Ovary (tissue), 9 donors: Measurements from ENCODE around the gene NPAS3. TPM values are rescaled to one million over a fixed set of nuclear protein-coding genes. Genes with fewer than 3 reads are reported as not detected.

Source experiments
- DNase-seq, 5 donors: peaks; one replicate each; pipeline ENCODE4 v3.0.0-alpha.2; 2019 to 2020
- H3K27ac ChIP-seq, 2 donors: fragments of 200-600 bp; one replicate each; pipeline versions ENCODE4 v1.5.1 to v1.8.0; 2019 to 2022
- H3K27me3 ChIP-seq: fragments of 200-600 bp; one replicate; pipeline ENCODE4 v1.8.0; 2022
- H3K36me3 ChIP-seq: fragments of 200-600 bp; sonication (generic); one replicate; pipeline ENCODE4 v1.5.1; 2019
- H3K4me1 ChIP-seq: one replicate; pipeline ENCODE4 v1.8.1; 2013; ENCODE audit warnings: mild to moderate bottlenecking, moderate library complexity; ENCODE audit not compliant: insufficient read depth
- H3K4me3 ChIP-seq: fragments of 200-600 bp; sonication (generic); one replicate; pipeline ENCODE4 v1.5.1; 2017
- H3K9me3 ChIP-seq, 2 donors: fragments of 200-600 bp in 1 of 2; sonication (generic) in 1 of 2; one replicate each; pipeline versions ENCODE4 v1.5.1 to v1.8.1; 2013 to 2019; ENCODE audit warnings: mild to moderate bottlenecking in 1 of 2, moderate library complexity in 1 of 2
- CTCF ChIP-seq, 3 donors: fragments of 450-650 bp in 2 of 3; fragments of 200-600 bp in 1 of 3; IDR thresholded peaks; one replicate each; pipeline versions ENCODE4 v1.5.1 to v1.8.0; 2016 to 2022; ENCODE audit warnings: antibody characterized with exemption in 3 of 3, mild to moderate bottlenecking in 1 of 3
- EP300 ChIP-seq: sonication (generic); formaldehyde crosslinking; IDR thresholded peaks from one replicate; pipeline ENCODE4 v1.6.1; 2017; ENCODE audit warnings: antibody characterized with exemption
- POLR2A ChIP-seq: fragments of 450-650 bp; IDR thresholded peaks from one replicate; pipeline ENCODE4 v1.6.1; 2017; ENCODE audit warnings: antibody characterized with exemption, mild to moderate bottlenecking, moderate library complexity
- WGBS, 3 donors: extraction: QIAGEN DNeasy Blood & Tissue Kit in 1 of 3; methylation state at CpG; one replicate each; pipeline versions ENCODE4 v1.1.5 to v1.1.7; 2013 to 2017; 5-methylcytosine and 5-hydroxymethylcytosine counted together
- intact Hi-C, 4 donors: fragments of 100-400 bp; cut with DNase I; formaldehyde crosslinking; loops; one replicate each; pipeline versions ENCODE4 v1.11.0 to v1.15.1; 2022 to 2023
- polyA plus RNA-seq, 2 donors: library from polyadenylated mRNA; stranded (reverse); fragments of 200-250 nt in 1 of 2; fragments of 350-450 nt in 1 of 2; fragmentation: Illumina TruSeq in 1 of 2; extraction: RNeasy Lipid Tissue Mini Kit (QIAGEN cat#74804) in 1 of 2; gene quantifications; one replicate each; pipeline ENCODE4 v1.2.3, GENCODE V29; 2013 to 2014
- total RNA-seq, 7 donors: library from RNA; depleted of rRNA in 2 of 7; stranded (reverse); fragments of >200 nt in 2 of 7; fragmentation: NEBNext Ultra II Directional in 3 of 7; extraction: Animal tissue kit (Norgen Biotek cat#: 25700) in 3 of 7; gene quantifications; one replicate each; pipeline versions ENCODE4 v1.1.0 to v1.2.4, GENCODE V29; 2016 to 2023
- donor health status: DM: no; HTN: no; CAD: no; lungs with moderate emphysema.
- donor health status: DM: no; HTN: no; CAD: no.
- donor health status: Bipolar disorder and iron deficiency.
- donor health status: DM: yes; HTN: yes; CAD: no.
- donor health status: DM: no; HTN: no; CAD: no.
- donor health status: DM: yes; HTN: yes; CAD: no.

Gene NPAS3
- total and polyA plus RNA-seq, 9 donors = 1.9 to 15.4 (median 11.4) TPM

GRCh38 chr14:33736299-33736825 is 797.7 kb downstream of the NPAS3 start:
- no peak overlapping the region for H3K4me3 ChIP-seq
- H3K27ac ChIP-seq = no peak overlapping the region
- no peaks in the 10 kb centered on the region for H3K4me1 ChIP-seq
- 93 to 95% (median 93%) methylated on average over 3 of the region's 3 CpGs for WGBS, 3 donors
- H3K36me3 ChIP-seq = no peaks in the 10 kb centered on the region
- TF ChIP-seq POLR2A (no peak), CTCF (IDR thresholded peaks at IDR 0.05) (no peak), EP300 (no peak)
- intact Hi-C loops = no loop called here
- no peak for DNase-seq
- no peaks in the 10 kb centered on the region for H3K27me3 ChIP-seq
- no peaks in the 10 kb centered on the region for H3K9me3 ChIP-seq

- 80 to 96% (median 93%) methylated on average over 3 of the region's 3 CpGs for WGBS, 3 donors
- no peaks in the 10 kb centered on the region for H3K9me3 ChIP-seq
- H3K4me1 ChIP-seq = no peaks in the 10 kb centered on the region
- no peak for TF ChIP-seq EP300
- no peak for TF ChIP-seq POLR2A
- TF ChIP-seq CTCF (IDR thresholded peaks at IDR 0.05) = no peak
- no peak overlapping the region for H3K4me3 ChIP-seq
- DNase-seq = no peak
- no peak overlapping the region for H3K27ac ChIP-seq
- no peaks in the 10 kb centered on the region for H3K36me3 ChIP-seq
- H3K27me3 ChIP-seq = no peaks in the 10 kb centered on the region
- intact Hi-C loops = no loop called here
These were observed 798.3 kb downstream of the NPAS3 start for GRCh38 chr14:33736979-33737378.

- Histone ChIP-seq H3K27me3 (no peaks in the 10 kb centered on the region), H3K4me1 (no peaks in the 10 kb centered on the region), H3K4me3 (no peak overlapping the region), H3K27ac (no peak overlapping the region), H3K36me3 (no peaks in the 10 kb centered on the region), H3K9me3 (no peaks in the 10 kb centered on the region)
- TF ChIP-seq POLR2A (no peak), EP300 (no peak)
- WGBS, 3 donors = 27 to 40% (median 34%) methylated on average over 2 of the region's 2 CpGs
- intact Hi-C loops = no loop called here
- no peak for DNase-seq
These were observed 798.8 kb downstream of the NPAS3 start for GRCh38 chr14:33737446-33737845.

- Histone ChIP-seq H3K9me3 (no peaks in the 10 kb centered on the region), H3K4me3 (no peak overlapping the region), H3K27me3 (no peaks in the 10 kb centered on the region), H3K36me3 (no peaks in the 10 kb centered on the region), H3K27ac (no peak overlapping the region), H3K4me1 (no peaks in the 10 kb centered on the region)
- WGBS, 3 donors = 92 to 96% (median 94%) methylated on average over 4 of the region's 4 CpGs
- TF ChIP-seq EP300 (no peak), POLR2A (no peak), CTCF (IDR thresholded peaks at IDR 0.05) (no peak)
- no peak for DNase-seq
- intact Hi-C loops = no loop called here
These were observed 799.4 kb downstream of the NPAS3 start for GRCh38 chr14:33738029-33738428.

- TF ChIP-seq CTCF (IDR thresholded peaks at IDR 0.05) = no peak
- TF ChIP-seq POLR2A = no peak
- TF ChIP-seq EP300 = no peak
- intact Hi-C loops = no loop called here
These were observed 799.8 kb downstream of the NPAS3 start for GRCh38 chr14:33738491-33738890.

More at GRCh38 chr14:33738491-33738890, 799.8 kb downstream of the NPAS3 start:
- no peaks in the 10 kb centered on the region for H3K36me3 ChIP-seq
- no peak overlapping the region for H3K4me3 ChIP-seq
- H3K27ac ChIP-seq = no peak overlapping the region
- H3K4me1 ChIP-seq = no peaks in the 10 kb centered on the region
- H3K9me3 ChIP-seq = no peaks in the 10 kb centered on the region
- H3K27me3 ChIP-seq = no peaks in the 10 kb centered on the region
- 89 to 93% (median 90%) methylated on average over 3 of the region's 3 CpGs for WGBS, 3 donors
- no peak for DNase-seq
